GM12878 (cell line): ENCODE data around the gene ACSM6. TPM values are rescaled to one million over a fixed set of nuclear protein-coding genes. Genes with fewer than 3 reads are reported as not detected.

ENCODE experiments used
- ATAC-seq: fragments of 200-7000 bp; cut with Tn5 transposase; 3 replicates; pipeline ENCODE4 v1.9.1; 2020; ENCODE audit warnings: mild to moderate bottlenecking, moderate library complexity
- BruUV-seq: library from RNA; stranded (reverse); fragments of 400-500 nt; replicated peaks from 2 replicates; lab custom pipeline; 2021; lab: Mats Ljungman, UMichigan
- CTCF ChIA-PET: fragments of 300-600 bp; sonication (Branson Sonifier 250); formaldehyde crosslinking; extraction: SDS; loops from one replicate; lab custom pipeline; 2021; ENCODE audit warnings: inconsistent platforms; lab: Yijun Ruan, JAX
- POLR2A ChIA-PET: fragments of 350-600 bp; formaldehyde crosslinking; extraction: SDS; loops from one replicate; lab custom pipeline; 2021; ENCODE audit warnings: inconsistent platforms; lab: Charles Lee
- RAD21 ChIA-PET: fragments of 300-600 bp; sonication (Branson Sonifier 250); formaldehyde crosslinking; loops from one replicate; lab custom pipeline; 2023; ENCODE audit warnings: antibody characterized with exemption; ENCODE audit not compliant: unreplicated experiment; lab: Charles Lee
- SMC1A ChIA-PET: fragments of 300-600 bp; sonication (Branson Sonifier 250); formaldehyde crosslinking; loops from one replicate; lab custom pipeline; 2023; ENCODE audit not compliant: unreplicated experiment, uncharacterized antibody; lab: Charles Lee
- DNase-seq: peaks from one replicate; pipeline ENCODE4 v3.0.0-alpha.2; 2011; ENCODE audit warnings: low read depth, low spot score
- FAIRE-seq: peaks from 3 replicates; lab custom pipeline; 2011; peaks lifted over from hg19 to GRCh38; lab: Jason Lieb, UNC
- H2AFZ ChIP-seq: 2 replicates; pipeline ENCODE4 v1.6.0; 2011; ENCODE audit warnings: low read depth, low read length, control low read depth; ENCODE audit not compliant: control insufficient read depth
- H3K27ac ChIP-seq: 2 replicates; pipeline ENCODE4 v1.5.1; 2011; ENCODE audit warnings: control low read depth; ENCODE audit not compliant: control insufficient read depth, insufficient read depth
- H3K27me3 ChIP-seq, 2 experiments: replicated peaks in 1 of 2; 2 replicates each; pipeline versions ENCODE4 v1.6.0 to v1.6.1; 2011; ENCODE audit warnings: low read length in 1 of 2; ENCODE audit not compliant: control insufficient read depth in 2 of 2, insufficient read depth in 2 of 2
- H3K36me3 ChIP-seq, 2 experiments: 2 replicates each; pipeline ENCODE4 v1.5.1; 2011; ENCODE audit warnings: low read length in 1 of 2; ENCODE audit not compliant: control insufficient read depth in 2 of 2, insufficient read depth in 2 of 2
- H3K4me1 ChIP-seq: 2 replicates; pipeline ENCODE4 v1.6.1; 2011; ENCODE audit warnings: mild to moderate bottlenecking, low read length, moderate library complexity, mixed read lengths; ENCODE audit not compliant: control insufficient read depth, insufficient read depth
- H3K4me2 ChIP-seq: 2 replicates; pipeline ENCODE4 v1.6.0; 2011; ENCODE audit warnings: control low read depth; ENCODE audit not compliant: control insufficient read depth, insufficient read depth
- H3K4me3 ChIP-seq: fragments of 200-600 bp; sonication (generic); 2 replicates; pipeline ENCODE4 v1.5.1; 2016
- H3K79me2 ChIP-seq: 2 replicates; pipeline ENCODE4 v1.6.0; 2011; ENCODE audit warnings: low read length; ENCODE audit not compliant: control insufficient read depth, insufficient read depth
- H3K9ac ChIP-seq: 2 replicates; pipeline ENCODE4 v1.8.0; 2011; ENCODE audit warnings: low read length, control low read depth, mixed read lengths; ENCODE audit not compliant: control insufficient read depth, insufficient read depth
- H3K9me3 ChIP-seq: replicated peaks from 3 replicates; pipeline ENCODE4 v1.5.1; 2011; ENCODE audit warnings: mild to moderate bottlenecking, low read length; ENCODE audit not compliant: control insufficient read depth, insufficient read depth
- H4K20me1 ChIP-seq: 2 replicates; pipeline ENCODE4 v1.6.0; 2011; ENCODE audit not compliant: control insufficient read depth, insufficient read depth
- BCL11A ChIP-seq: IDR thresholded peaks from 2 replicates; pipeline ENCODE4 v1.6.1; 2011; ENCODE audit warnings: low read depth, low read length
- CBX5 ChIP-seq: sonication (generic); IDR thresholded peaks from 2 replicates; pipeline ENCODE4 v1.6.1; 2016; ENCODE audit warnings: low read depth, moderate library complexity, mild to moderate bottlenecking, inconsistent platforms
- EP300 ChIP-seq, 2 experiments: fragments of 150-350 bp in 1 of 2; IDR thresholded peaks; 2 replicates each; pipeline ENCODE4 v1.6.1; 2011 to 2012; ENCODE audit warnings: low read depth in 2 of 2, low read length in 2 of 2, borderline replicate concordance in 1 of 2, improper control_type of control experiment in 1 of 2, inconsistent platforms in 1 of 2; ENCODE audit not compliant: control insufficient read depth in 1 of 2
- HDGF ChIP-seq: fragments of 450-650 bp; IDR thresholded peaks from 2 replicates; pipeline ENCODE4 v1.6.1; 2016; ENCODE audit warnings: antibody characterized with exemption
- IRF4 ChIP-seq: IDR thresholded peaks from 2 replicates; pipeline ENCODE4 v1.6.1; 2011; ENCODE audit warnings: low read depth, low read length
- NR2F1 ChIP-seq: fragments of 450-650 bp; conservative IDR thresholded peaks from 2 replicates; pipeline ENCODE4 v1.6.1; 2017; ENCODE audit warnings: mild to moderate bottlenecking
- POLR2AphosphoS5 ChIP-seq: IDR thresholded peaks from 2 replicates; pipeline ENCODE4 v1.6.1; 2011; ENCODE audit warnings: mild to moderate bottlenecking, low read length, inconsistent platforms
- POU2F2 ChIP-seq: IDR thresholded peaks from 3 replicates; pipeline ENCODE4 v1.6.1; 2011; ENCODE audit warnings: low read depth, mild to moderate bottlenecking, low read length, borderline replicate concordance
- RAD21 ChIP-seq: IDR thresholded peaks from 2 replicates; pipeline ENCODE4 v1.6.1; 2011; ENCODE audit warnings: mild to moderate bottlenecking, low read depth, low read length, moderate library complexity; ENCODE audit not compliant: insufficient read depth
- RB1 ChIP-seq: fragments of 450-650 bp; formaldehyde crosslinking; IDR thresholded peaks from 2 replicates; pipeline ENCODE4 v1.6.1; 2017; ENCODE audit warnings: mild to moderate bottlenecking, borderline replicate concordance
- RELA ChIP-seq: fragments of 450-650 bp; IDR thresholded peaks from 2 replicates; pipeline ENCODE4 v1.8.0; 2014; ENCODE audit warnings: borderline replicate concordance; ENCODE audit not compliant: partially characterized antibody
- SMAD1 ChIP-seq: fragments of 450-650 bp; IDR thresholded peaks from 2 replicates; pipeline ENCODE4 v1.6.1; 2018; ENCODE audit warnings: mild to moderate bottlenecking, low read depth; ENCODE audit not compliant: partially characterized antibody
- SMC3 ChIP-seq: IDR thresholded peaks from 2 replicates; pipeline ENCODE4 v1.6.1; 2011; ENCODE audit warnings: low read length, improper control_type of control experiment, borderline replicate concordance
- SRF ChIP-seq, 2 experiments: IDR thresholded peaks; 2 replicates each; pipeline ENCODE4 v1.6.1; 2011; ENCODE audit warnings: low read depth in 2 of 2, low read length in 2 of 2, mild to moderate bottlenecking in 1 of 2, moderate library complexity in 1 of 2
- SUPT20H ChIP-seq: IDR thresholded peaks from 2 replicates; pipeline ENCODE4 v1.6.1; 2011; ENCODE audit warnings: low read depth, mild to moderate bottlenecking, low read length, moderate library complexity, borderline replicate concordance; ENCODE audit not compliant: control insufficient read depth
- YBX1 ChIP-seq: fragments of 450-650 bp; IDR thresholded peaks from 2 replicates; pipeline ENCODE4 v1.6.1; 2016; ENCODE audit warnings: antibody characterized with exemption
- YY1 ChIP-seq: IDR thresholded peaks from 2 replicates; pipeline ENCODE4 v1.6.1; 2011; ENCODE audit warnings: low read depth, mild to moderate bottlenecking, low read length
- ZNF622 ChIP-seq: fragments of 450-650 bp; IDR thresholded peaks from 2 replicates; pipeline ENCODE4 v1.6.1; 2017; ENCODE audit warnings: mild to moderate bottlenecking, inconsistent platforms
- WGBS: methylation state at CpG from one replicate; pipeline ENCODE4 v1.1.6; 2016; ENCODE audit warnings: low lambda C conversion rate; ENCODE audit not compliant: insufficient replicate concordance, insufficient coverage; ENCODE audit errors: missing lambda C conversion rate; 5-methylcytosine and 5-hydroxymethylcytosine counted together
- in situ Hi-C: fragments of 300-500 bp; cut with MboI; formaldehyde crosslinking; loops from 9 replicates; pipeline ENCODE4 v1.14.3; 2018; ENCODE audit warnings: mixed read lengths
- intact Hi-C: fragments of 100-400 bp; cut with micrococcal nuclease; formaldehyde crosslinking; loops from one replicate; pipeline ENCODE4 v1.14.2; 2022; ENCODE audit not compliant: unreplicated experiment
- polyA plus RNA-seq, 11 experiments: library from polyadenylated mRNA; depleted of rRNA in 4 of 11; unstranded in 6 of 11; stranded (reverse) in 5 of 11; fragments of >200 nt; fragmentation: Nextera tagmentation in 4 of 11; fragmentation: Illumina TruSeq in 1 of 11; extraction: Ambion mirVana in 4 of 11; extraction: Trizol in 1 of 11; gene quantifications; 1 replicate in 1 of 11; 2 replicates in 10 of 11; pipeline versions ENCODE4 v1.2.1 to v1.2.3, GENCODE V29; 2011 to 2016; ENCODE audit warnings: inconsistent platforms in 2 of 11, missing spikeins in 2 of 11, low read depth in 1 of 11
- total RNA-seq, 4 experiments: library from RNA; depleted of rRNA in 3 of 4; stranded (reverse); fragments of >200 nt in 3 of 4; fragmentation: Illumina TruSeq in 1 of 4; extraction: Trizol in 1 of 4; gene quantifications; 2 replicates each; pipeline versions ENCODE4 v1.2.1 to v1.2.3, GENCODE V29; 2013 to 2021
- TF ChIP-seq, protein P1 (sequence below), 3 experiments: IDR thresholded peaks in 2 of 3; conservative IDR thresholded peaks in 1 of 3; 2 replicates each; pipeline ENCODE4 v1.5.1; 2011; ENCODE audit warnings: low read depth in 3 of 3, low read length in 3 of 3, mild to moderate bottlenecking in 3 of 3, control low read depth in 2 of 3, moderate library complexity in 2 of 3, inconsistent platforms in 1 of 3, mixed read lengths in 1 of 3; ENCODE audit not compliant: control insufficient read depth in 2 of 3, insufficient read depth in 1 of 3; ENCODE audit errors: extremely low read depth in 1 of 3
- TF ChIP-seq, protein P2 (sequence below): fragments of 450-650 bp; IDR thresholded peaks from 2 replicates; pipeline ENCODE4 v1.6.1; 2017; ENCODE audit warnings: antibody characterized with exemption, mild to moderate bottlenecking, moderate library complexity

ACSM6 gene
- total and polyA plus RNA-seq, 10 of the 15 experiments (the other 5 are each of a cell fraction or from before 2014, with no cell fraction given), result 0.06 to 0.21 (median 0.20) TPM; not detected in 7

DNA sequence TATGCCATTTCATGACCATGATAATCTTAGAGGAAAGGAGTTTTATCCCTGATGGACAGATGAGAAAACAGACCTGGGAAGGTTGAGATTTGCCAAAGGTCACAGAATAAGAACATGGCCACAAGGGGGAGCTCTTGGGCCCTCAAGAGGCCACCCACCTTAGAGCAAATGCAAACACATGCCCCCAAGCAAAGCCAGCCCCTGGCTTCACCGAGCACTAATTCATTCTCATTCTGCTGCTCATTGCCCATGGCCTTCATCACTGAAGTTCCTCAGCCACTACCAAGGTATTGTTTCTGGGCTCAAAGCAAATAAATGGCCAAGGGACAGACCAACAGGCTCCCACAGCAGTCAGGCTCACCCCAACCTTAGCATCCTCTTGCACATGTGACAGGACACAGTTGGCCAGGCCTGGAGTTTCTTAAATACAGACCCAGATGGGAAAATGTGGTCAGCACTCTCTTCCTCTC lies 52.6 kb downstream of the ACSM6 start:
- DNase-seq (no peak), ATAC-seq (peak; percentile 81), FAIRE-seq (peak; percentile 75)
- in situ Hi-C loops, result loop anchor here (5.0 kb wide), 1 partner anchor 116 kb away; no protein-coding TSS in a partner anchor
- RAD21 ChIA-PET, result interaction anchor here (0.8 to 5.6 kb wide), 11 partner anchors 10 to 143 kb away, joined by 3 to 185 read pairs (median 8); no protein-coding TSS in a partner anchor
- Histone ChIP-seq H2AFZ (no peak overlapping the region), H3K27ac (peak overlapping the region; percentile 78), H3K27me3 (no peaks in the 10 kb centered on the region), H3K4me3 (no peak overlapping the region), H3K4me1 (peaks cover 47% of the 10 kb centered on the region), H3K36me3 (peaks cover 46 to 63% of the 10 kb centered on the region in 2 experiments), H3K9ac (peak overlapping the region; percentile 32), H3K9me3 (no peaks in the 10 kb centered on the region), H3K79me2 (peaks cover 30% of the 10 kb centered on the region), H3K4me2 (peak overlapping the region; percentile 88), H4K20me1 (peaks cover 3% of the 10 kb centered on the region; the same call in 1 of the 2 replicates)
- POLR2A ChIA-PET, result interaction anchor here (1.0 kb wide), 1 partner anchor 13 kb away, joined by 3 read pairs; no protein-coding TSS in a partner anchor
- no TSS peak for BruUV-seq
- WGBS, result 0% methylated on average over 1 of the region's 1 CpG
- SMC1A ChIA-PET, result interaction anchor here (0.7 to 10.3 kb wide), 19 partner anchors 9 to 128 kb away, joined by 3 to 262 read pairs (median 7); no protein-coding TSS in a partner anchor
- CTCF ChIA-PET, result interaction anchor here (0.6 to 9.9 kb wide), 35 partner anchors 8 to 204 kb away, joined by 3 to 346 read pairs (median 5); no protein-coding TSS in a partner anchor
- intact Hi-C loops, result loop anchor here (1.0 to 10.0 kb wide), 2 partner anchors 117 to 612 kb away; no protein-coding TSS in a partner anchor
- no peak for TF ChIP-seq RELA
- TF ChIP-seq IRF4, result no peak
- 0 out of 2 replicates have a peak, but pooled peaks have one; percentile 43 for TF ChIP-seq HDGF
- TF ChIP-seq POU2F2, result peak; percentile 33; the same call in 1 of the 3 replicates
- TF ChIP-seq, protein P1, sequence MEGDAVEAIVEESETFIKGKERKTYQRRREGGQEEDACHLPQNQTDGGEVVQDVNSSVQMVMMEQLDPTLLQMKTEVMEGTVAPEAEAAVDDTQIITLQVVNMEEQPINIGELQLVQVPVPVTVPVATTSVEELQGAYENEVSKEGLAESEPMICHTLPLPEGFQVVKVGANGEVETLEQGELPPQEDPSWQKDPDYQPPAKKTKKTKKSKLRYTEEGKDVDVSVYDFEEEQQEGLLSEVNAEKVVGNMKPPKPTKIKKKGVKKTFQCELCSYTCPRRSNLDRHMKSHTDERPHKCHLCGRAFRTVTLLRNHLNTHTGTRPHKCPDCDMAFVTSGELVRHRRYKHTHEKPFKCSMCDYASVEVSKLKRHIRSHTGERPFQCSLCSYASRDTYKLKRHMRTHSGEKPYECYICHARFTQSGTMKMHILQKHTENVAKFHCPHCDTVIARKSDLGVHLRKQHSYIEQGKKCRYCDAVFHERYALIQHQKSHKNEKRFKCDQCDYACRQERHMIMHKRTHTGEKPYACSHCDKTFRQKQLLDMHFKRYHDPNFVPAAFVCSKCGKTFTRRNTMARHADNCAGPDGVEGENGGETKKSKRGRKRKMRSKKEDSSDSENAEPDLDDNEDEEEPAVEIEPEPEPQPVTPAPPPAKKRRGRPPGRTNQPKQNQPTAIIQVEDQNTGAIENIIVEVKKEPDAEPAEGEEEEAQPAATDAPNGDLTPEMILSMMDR (IDR thresholded peaks at IDR 0.05 in 2 of 3, conservative IDR thresholded peaks at IDR 0.05 in 1 of 3; ENCODE audit: control insufficient read depth in 2 of 3, extremely low read depth in 1 of 3, insufficient read depth in 1 of 3, low read depth in 3 of 3, low read length in 3 of 3), result peak; percentile 77 to 85 (median 78)
- TF ChIP-seq SMAD1, result no peak
- TF ChIP-seq EP300 (IDR thresholded peaks at IDR 0.05; ENCODE audit: borderline replicate concordance in 1 of 2, control insufficient read depth in 1 of 2, low read depth in 2 of 2, low read length in 2 of 2), result no peak
- TF ChIP-seq ZNF622, result no peak
- peak; percentile 77 for TF ChIP-seq RAD21
- TF ChIP-seq RB1, result no peak
- TF ChIP-seq POLR2AphosphoS5, result 0 out of 2 replicates have a peak, but pooled peaks have one; percentile 20
- no peak for TF ChIP-seq SUPT20H
- TF ChIP-seq SMC3, result peak; percentile 83
- TF ChIP-seq CBX5, result no peak
- TF ChIP-seq SRF (IDR thresholded peaks at IDR 0.05; ENCODE audit: low read depth in 2 of 2, low read length in 2 of 2), result no peak
- TF ChIP-seq BCL11A, result no peak
- TF ChIP-seq, protein P2, sequence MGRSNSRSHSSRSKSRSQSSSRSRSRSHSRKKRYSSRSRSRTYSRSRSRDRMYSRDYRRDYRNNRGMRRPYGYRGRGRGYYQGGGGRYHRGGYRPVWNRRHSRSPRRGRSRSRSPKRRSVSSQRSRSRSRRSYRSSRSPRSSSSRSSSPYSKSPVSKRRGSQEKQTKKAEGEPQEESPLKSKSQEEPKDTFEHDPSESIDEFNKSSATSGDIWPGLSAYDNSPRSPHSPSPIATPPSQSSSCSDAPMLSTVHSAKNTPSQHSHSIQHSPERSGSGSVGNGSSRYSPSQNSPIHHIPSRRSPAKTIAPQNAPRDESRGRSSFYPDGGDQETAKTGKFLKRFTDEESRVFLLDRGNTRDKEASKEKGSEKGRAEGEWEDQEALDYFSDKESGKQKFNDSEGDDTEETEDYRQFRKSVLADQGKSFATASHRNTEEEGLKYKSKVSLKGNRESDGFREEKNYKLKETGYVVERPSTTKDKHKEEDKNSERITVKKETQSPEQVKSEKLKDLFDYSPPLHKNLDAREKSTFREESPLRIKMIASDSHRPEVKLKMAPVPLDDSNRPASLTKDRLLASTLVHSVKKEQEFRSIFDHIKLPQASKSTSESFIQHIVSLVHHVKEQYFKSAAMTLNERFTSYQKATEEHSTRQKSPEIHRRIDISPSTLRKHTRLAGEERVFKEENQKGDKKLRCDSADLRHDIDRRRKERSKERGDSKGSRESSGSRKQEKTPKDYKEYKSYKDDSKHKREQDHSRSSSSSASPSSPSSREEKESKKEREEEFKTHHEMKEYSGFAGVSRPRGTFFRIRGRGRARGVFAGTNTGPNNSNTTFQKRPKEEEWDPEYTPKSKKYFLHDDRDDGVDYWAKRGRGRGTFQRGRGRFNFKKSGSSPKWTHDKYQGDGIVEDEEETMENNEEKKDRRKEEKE, result no peak
- no peak for TF ChIP-seq YBX1
- TF ChIP-seq NR2F1, result peak; percentile 66
- peak; percentile 63; the same call in 1 of the 2 replicates for TF ChIP-seq YY1
